ENCODE data around the gene SF3B1.

Gene SF3B1

DNA sequence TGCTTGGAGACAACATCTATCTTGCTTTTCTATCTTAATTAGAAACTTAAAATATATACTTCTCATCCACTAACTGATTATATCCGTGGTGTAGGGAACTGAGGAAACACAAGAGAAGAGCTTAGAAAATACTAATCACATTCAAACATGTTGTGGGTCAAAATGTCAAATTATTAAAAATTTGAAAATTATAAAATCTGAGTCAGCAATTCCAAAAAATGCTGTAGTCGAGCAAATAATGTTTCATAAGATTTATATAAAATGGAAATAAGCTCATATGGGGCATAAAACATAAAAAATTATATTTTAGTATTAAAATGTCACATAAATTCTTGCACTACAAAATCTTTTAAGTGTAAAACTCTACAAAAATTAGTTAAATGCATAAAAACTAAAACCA, 29.2 kb downstream of the SF3B1 start:
- TF ChIP-seq TAF1 (IDR thresholded peaks at IDR 0.05; ENCODE audit: borderline replicate concordance, insufficient read depth, low read length) (no peak), FOXP2 (optimal IDR thresholded peaks at IDR 0.05; ENCODE audit: borderline replicate concordance, extremely low read depth, extremely low read length, insufficient read depth) (no peak), POLR2AphosphoS5 (IDR thresholded peaks at IDR 0.05; ENCODE audit: low read depth, low read length) (no peak), SIN3A (IDR thresholded peaks at IDR 0.05; ENCODE audit: borderline replicate concordance, insufficient read depth, low read length) (no peak)
- TF ChIP-seq, protein P1, sequence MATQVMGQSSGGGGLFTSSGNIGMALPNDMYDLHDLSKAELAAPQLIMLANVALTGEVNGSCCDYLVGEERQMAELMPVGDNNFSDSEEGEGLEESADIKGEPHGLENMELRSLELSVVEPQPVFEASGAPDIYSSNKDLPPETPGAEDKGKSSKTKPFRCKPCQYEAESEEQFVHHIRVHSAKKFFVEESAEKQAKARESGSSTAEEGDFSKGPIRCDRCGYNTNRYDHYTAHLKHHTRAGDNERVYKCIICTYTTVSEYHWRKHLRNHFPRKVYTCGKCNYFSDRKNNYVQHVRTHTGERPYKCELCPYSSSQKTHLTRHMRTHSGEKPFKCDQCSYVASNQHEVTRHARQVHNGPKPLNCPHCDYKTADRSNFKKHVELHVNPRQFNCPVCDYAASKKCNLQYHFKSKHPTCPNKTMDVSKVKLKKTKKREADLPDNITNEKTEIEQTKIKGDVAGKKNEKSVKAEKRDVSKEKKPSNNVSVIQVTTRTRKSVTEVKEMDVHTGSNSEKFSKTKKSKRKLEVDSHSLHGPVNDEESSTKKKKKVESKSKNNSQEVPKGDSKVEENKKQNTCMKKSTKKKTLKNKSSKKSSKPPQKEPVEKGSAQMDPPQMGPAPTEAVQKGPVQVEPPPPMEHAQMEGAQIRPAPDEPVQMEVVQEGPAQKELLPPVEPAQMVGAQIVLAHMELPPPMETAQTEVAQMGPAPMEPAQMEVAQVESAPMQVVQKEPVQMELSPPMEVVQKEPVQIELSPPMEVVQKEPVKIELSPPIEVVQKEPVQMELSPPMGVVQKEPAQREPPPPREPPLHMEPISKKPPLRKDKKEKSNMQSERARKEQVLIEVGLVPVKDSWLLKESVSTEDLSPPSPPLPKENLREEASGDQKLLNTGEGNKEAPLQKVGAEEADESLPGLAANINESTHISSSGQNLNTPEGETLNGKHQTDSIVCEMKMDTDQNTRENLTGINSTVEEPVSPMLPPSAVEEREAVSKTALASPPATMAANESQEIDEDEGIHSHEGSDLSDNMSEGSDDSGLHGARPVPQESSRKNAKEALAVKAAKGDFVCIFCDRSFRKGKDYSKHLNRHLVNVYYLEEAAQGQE (IDR thresholded peaks at IDR 0.05; ENCODE audit: insufficient read depth in 1 of 2, low read depth in 2 of 2, low read length in 2 of 2): no peak

- TF ChIP-seq POLR2AphosphoS5 (IDR thresholded peaks at IDR 0.05; ENCODE audit: low read depth, low read length) (no peak), SIN3A (IDR thresholded peaks at IDR 0.05; ENCODE audit: borderline replicate concordance, insufficient read depth, low read length) (no peak)
These were observed 34.8 kb downstream of the SF3B1 start for GRCh38 chr2:197399887-197400540.

GRCh38 chr2:197398913-197399312, 35.9 kb downstream of the SF3B1 start:
- TF ChIP-seq POLR2AphosphoS5 (IDR thresholded peaks at IDR 0.05; ENCODE audit: low read depth, low read length) (no peak), FOXP2 (optimal IDR thresholded peaks at IDR 0.05; ENCODE audit: borderline replicate concordance, extremely low read depth, extremely low read length, insufficient read depth) (no peak), SIN3A (IDR thresholded peaks at IDR 0.05; ENCODE audit: borderline replicate concordance, insufficient read depth, low read length) (no peak), TAF1 (IDR thresholded peaks at IDR 0.05; ENCODE audit: borderline replicate concordance, insufficient read depth, low read length) (no peak)
- TF ChIP-seq, protein P1 (IDR thresholded peaks at IDR 0.05; ENCODE audit: insufficient read depth in 1 of 2, low read depth in 2 of 2, low read length in 2 of 2): no peak

GRCh38 chr2:197391220-197391717, 43.6 kb downstream of the SF3B1 start:
- TF ChIP-seq, protein P1 (IDR thresholded peaks at IDR 0.05; ENCODE audit: insufficient read depth in 1 of 2, low read depth in 2 of 2, low read length in 2 of 2): no peak
- TF ChIP-seq TAF1 (IDR thresholded peaks at IDR 0.05; ENCODE audit: borderline replicate concordance, insufficient read depth, low read length) (no peak), SIN3A (IDR thresholded peaks at IDR 0.05; ENCODE audit: borderline replicate concordance, insufficient read depth, low read length) (no peak), POLR2AphosphoS5 (IDR thresholded peaks at IDR 0.05; ENCODE audit: low read depth, low read length) (no peak), FOXP2 (optimal IDR thresholded peaks at IDR 0.05; ENCODE audit: borderline replicate concordance, extremely low read depth, extremely low read length, insufficient read depth) (no peak)

- TF ChIP-seq FOXP2 (optimal IDR thresholded peaks at IDR 0.05; ENCODE audit: borderline replicate concordance, extremely low read depth, extremely low read length, insufficient read depth) (no peak), POLR2AphosphoS5 (IDR thresholded peaks at IDR 0.05; ENCODE audit: low read depth, low read length) (no peak), TAF1 (IDR thresholded peaks at IDR 0.05; ENCODE audit: borderline replicate concordance, insufficient read depth, low read length) (no peak), SIN3A (IDR thresholded peaks at IDR 0.05; ENCODE audit: borderline replicate concordance, insufficient read depth, low read length) (no peak)
- TF ChIP-seq, protein P1 (IDR thresholded peaks at IDR 0.05; ENCODE audit: insufficient read depth in 1 of 2, low read depth in 2 of 2, low read length in 2 of 2): no peak
These were observed 45.8 kb downstream of the SF3B1 start for GRCh38 chr2:197388866-197389587.
